GM12872 (cell line): Measurements from ENCODE around the gene HDAC4.

Experiments used
- CTCF ChIP-seq: IDR thresholded peaks from 3 replicates; pipeline ENCODE4 v1.5.1; 2011; ENCODE audit warnings: low read depth, mild to moderate bottlenecking, low read length, moderate library complexity; ENCODE audit not compliant: insufficient read depth

Gene HDAC4

GRCh38 chr2:239015901-239016675, 384.7 kb downstream of the HDAC4 start:
- TF ChIP-seq CTCF: no peak

GRCh38 chr2:239015218-239015900, 385.5 kb downstream of the HDAC4 start:
- TF ChIP-seq CTCF: no peak

GRCh38 chr2:239014458-239015217, 386.2 kb downstream of the HDAC4 start:
- no peak for TF ChIP-seq CTCF

- TF ChIP-seq CTCF: no peak
Observed at GRCh38 chr2:239013678-239013976, 387.2 kb downstream of the HDAC4 start.

GRCh38 chr2:239012936-239013677, 387.7 kb downstream of the HDAC4 start:
- TF ChIP-seq CTCF: no peak

GRCh38 chr2:239012228-239012627, 388.6 kb downstream of the HDAC4 start:
- TF ChIP-seq CTCF: no peak

- no peak for TF ChIP-seq CTCF
Observed at GRCh38 chr2:239009589-239009961, 391.2 kb downstream of the HDAC4 start.
